ENCODE results near the gene OR10X1. TPM values are rescaled to one million over a fixed set of nuclear protein-coding genes. Genes with fewer than 3 reads are reported as not detected.

Gene OR10X1
- total RNA-seq, 2 experiments from 2014 or later = not detected

DNA sequence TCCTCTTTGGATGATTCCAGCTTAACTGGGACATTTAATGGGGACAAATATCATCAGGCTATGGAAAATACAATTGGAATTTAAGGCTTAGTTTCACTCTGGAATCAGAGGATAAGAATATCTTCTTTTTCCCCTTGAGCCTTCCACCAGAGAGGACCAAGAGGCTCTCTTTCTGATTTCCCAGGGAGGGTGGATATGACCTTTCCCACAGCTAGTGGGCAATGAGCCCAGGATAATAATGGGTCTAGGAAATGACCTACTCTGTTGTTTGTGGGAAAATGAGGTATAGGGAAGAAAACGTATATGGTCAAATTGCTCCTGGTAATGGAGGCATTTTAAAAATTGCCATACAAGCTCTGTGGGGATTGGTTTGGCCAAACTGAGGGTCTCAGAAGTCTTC, 27.4 kb downstream of the OR10X1 start:
- Histone ChIP-seq H3K4me1 (ENCODE audit: insufficient read depth, low read length, poor library complexity, severe bottlenecking) (no peaks in the 10 kb centered on the region), H3K27ac (ENCODE audit: low read depth, low read length, poor library complexity, severe bottlenecking) (no peak overlapping the region), H3K4me2 (ENCODE audit: low read length) (no peak overlapping the region), H4K20me1 (ENCODE audit: insufficient read depth, low read length) (no peaks in the 10 kb centered on the region), H3K9me2 (ENCODE audit: insufficient read depth, low read length) (no peaks in the 10 kb centered on the region), H3K9me3 (ENCODE audit: low read length) (no peaks in the 10 kb centered on the region), H3K4me3 (ENCODE audit: low read depth, low read length, poor library complexity, severe bottlenecking) (no peak overlapping the region), H3K79me2 (ENCODE audit: insufficient read depth, low read depth, low read length) (no peaks in the 10 kb centered on the region), H2AFZ (ENCODE audit: low read length) (no peak overlapping the region), H3K36me3 (ENCODE audit: insufficient read depth, low read length) (no peaks in the 10 kb centered on the region)
- no TSS peak for BruUV-seq (replicated peaks)
- CTCF ChIA-PET (ENCODE audit: unreplicated experiment) = no interaction called here
- DNase-seq (ENCODE audit: low spot score) = no peak
- intact Hi-C loops (cut with micrococcal nuclease; ENCODE audit: unreplicated experiment) = no loop called here
- TF ChIP-seq EZH2phosphoT487 (IDR thresholded peaks at IDR 0.05; ENCODE audit: borderline replicate concordance, low read depth, low read length) (no peak), CTCF (conservative IDR thresholded peaks at IDR 0.05; ENCODE audit: low read length) (no peak)
- POLR2A ChIA-PET = interaction anchor here (0.6 to 1.2 kb wide), 2 partner anchors 13 to 332 kb away, joined by 3 to 4 read pairs; no protein-coding TSS in a partner anchor

DNA sequence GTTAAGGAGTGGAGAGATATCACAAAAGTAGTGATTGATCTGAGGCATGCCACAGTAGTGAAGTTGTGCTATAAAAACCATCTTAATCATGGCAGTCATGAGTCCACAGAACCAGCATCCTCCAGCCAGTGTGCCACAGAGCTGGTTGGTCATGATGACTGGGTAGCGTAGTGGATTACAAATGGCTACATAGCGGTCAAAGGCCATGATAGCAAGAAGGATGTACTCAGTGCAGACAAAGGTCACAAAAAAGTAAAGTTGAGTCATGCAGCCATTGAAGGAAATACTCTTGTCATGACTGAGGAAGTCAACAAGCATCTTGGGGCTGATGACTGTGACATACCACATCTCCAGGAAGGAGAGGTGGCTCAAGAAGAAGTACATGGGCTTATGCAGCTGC, 32.2 kb downstream of the OR10X1 start:
- H3K4me3 ChIP-seq (ENCODE audit: low read depth, low read length, poor library complexity, severe bottlenecking) = no peak overlapping the region
- H3K9me3 ChIP-seq (ENCODE audit: low read length) = no peaks in the 10 kb centered on the region
- H3K4me2 ChIP-seq (ENCODE audit: low read length) = no peak overlapping the region
- POLR2A ChIA-PET = no interaction called here
- TF ChIP-seq CTCF (conservative IDR thresholded peaks at IDR 0.05; ENCODE audit: low read length) (no peak), EZH2phosphoT487 (IDR thresholded peaks at IDR 0.05; ENCODE audit: borderline replicate concordance, low read depth, low read length) (no peak)
- no peak overlapping the region for H3K27ac ChIP-seq (ENCODE audit: low read depth, low read length, poor library complexity, severe bottlenecking)
- no peaks in the 10 kb centered on the region for H3K36me3 ChIP-seq (ENCODE audit: insufficient read depth, low read length)
- intact Hi-C loops (cut with micrococcal nuclease; ENCODE audit: unreplicated experiment) = no loop called here
- H4K20me1 ChIP-seq (ENCODE audit: insufficient read depth, low read length) = no peaks in the 10 kb centered on the region
- H2AFZ ChIP-seq (ENCODE audit: low read length) = no peak overlapping the region
- H3K79me2 ChIP-seq (ENCODE audit: insufficient read depth, low read depth, low read length) = no peaks in the 10 kb centered on the region
- H3K4me1 ChIP-seq (ENCODE audit: insufficient read depth, low read length, poor library complexity, severe bottlenecking) = no peaks in the 10 kb centered on the region
- no peaks in the 10 kb centered on the region for H3K9me2 ChIP-seq (ENCODE audit: insufficient read depth, low read length)
- CTCF ChIA-PET (ENCODE audit: unreplicated experiment) = no interaction called here
- DNase-seq (ENCODE audit: low spot score) = no peak
- no TSS peak for BruUV-seq (replicated peaks)

- Histone ChIP-seq H3K9me2 (ENCODE audit: insufficient read depth, low read length) (no peaks in the 10 kb centered on the region), H2AFZ (ENCODE audit: low read length) (no peak overlapping the region), H3K36me3 (ENCODE audit: insufficient read depth, low read length) (no peaks in the 10 kb centered on the region), H4K20me1 (ENCODE audit: insufficient read depth, low read length) (no peaks in the 10 kb centered on the region), H3K27ac (ENCODE audit: low read depth, low read length, poor library complexity, severe bottlenecking) (no peak overlapping the region), H3K79me2 (ENCODE audit: insufficient read depth, low read depth, low read length) (no peaks in the 10 kb centered on the region), H3K4me2 (ENCODE audit: low read length) (no peak overlapping the region), H3K4me1 (ENCODE audit: insufficient read depth, low read length, poor library complexity, severe bottlenecking) (no peaks in the 10 kb centered on the region), H3K9me3 (ENCODE audit: low read length) (no peaks in the 10 kb centered on the region), H3K4me3 (ENCODE audit: low read depth, low read length, poor library complexity, severe bottlenecking) (no peak overlapping the region)
- BruUV-seq (replicated peaks) = no TSS peak
- TF ChIP-seq CTCF (conservative IDR thresholded peaks at IDR 0.05; ENCODE audit: low read length) = no peak
- TF ChIP-seq EZH2phosphoT487 (IDR thresholded peaks at IDR 0.05; ENCODE audit: borderline replicate concordance, low read depth, low read length) = no peak
- DNase-seq (ENCODE audit: low spot score) = no peak
- POLR2A ChIA-PET = no interaction called here
- CTCF ChIA-PET (ENCODE audit: unreplicated experiment) = no interaction called here
- intact Hi-C loops (cut with micrococcal nuclease; ENCODE audit: unreplicated experiment) = loop anchor here (10.0 kb wide), 1 partner anchor 67 kb away; the partner anchor contains the start of gene OR10Z1
These were observed 42.1 kb downstream of the OR10X1 start for GRCh38 chr1:158537609-158538008.
